T-helper 22 cell (primary cell): ENCODE results near the gene ARHGAP27.
"Not testable (repeated sequence)": the region's sequence is repeated elsewhere in the genome, so short reads cannot be mapped to it uniquely, and the experiment has no call there.

Experiments
- DNase-seq: peaks from one replicate; pipeline ENCODE4 v3.0.0-alpha.2; 2020; ENCODE audit warnings: low read depth

Gene ARHGAP27

GRCh38 chr17:45432405-45433158 lies at the start of gene ARHGAP27:
Gene ARHGAP27, minus strand, starts transcription at chr17:45432870. Its CDS starts 2,591 bp downstream, at chr17:45430279.
- no peak for DNase-seq

- DNase-seq: not testable (repeated sequence)
These were observed 49.6 kb upstream of the ARHGAP27 start for GRCh38 chr17:45482317-45482716.

- not testable (repeated sequence) for DNase-seq
These were observed 42.8 kb upstream of the ARHGAP27 start for GRCh38 chr17:45475436-45475835.

GRCh38 chr17:45472249-45472648 lies 39.6 kb upstream of the ARHGAP27 start:
- DNase-seq: not testable (repeated sequence)

GRCh38 chr17:45469204-45469563 lies 36.5 kb upstream of the ARHGAP27 start:
- not testable (repeated sequence) for DNase-seq

- DNase-seq: not testable (repeated sequence)
These were observed 35.9 kb upstream of the ARHGAP27 start for GRCh38 chr17:45468293-45469203.

- DNase-seq: not testable (repeated sequence)
These were observed 29.1 kb upstream of the ARHGAP27 start for GRCh38 chr17:45461524-45462327.

- not testable (repeated sequence) for DNase-seq
These were observed 27.8 kb upstream of the ARHGAP27 start for GRCh38 chr17:45460422-45460821.

- DNase-seq: not testable (repeated sequence)
These were observed 21.7 kb upstream of the ARHGAP27 start for GRCh38 chr17:45454341-45454740.

GRCh38 chr17:45453731-45454130 lies 21.1 kb upstream of the ARHGAP27 start:
- DNase-seq: not testable (repeated sequence)

GRCh38 chr17:45453225-45453534 lies 20.5 kb upstream of the ARHGAP27 start:
- DNase-seq: not testable (repeated sequence)

- not testable (repeated sequence) for DNase-seq
These were observed 19.9 kb upstream of the ARHGAP27 start for GRCh38 chr17:45452329-45453224.

GRCh38 chr17:45451660-45452059 lies 19.0 kb upstream of the ARHGAP27 start:
- not testable (repeated sequence) for DNase-seq

GRCh38 chr17:45451131-45451530 lies 18.5 kb upstream of the ARHGAP27 start:
- no peak for DNase-seq

- not testable (repeated sequence) for DNase-seq
These were observed 17.1 kb upstream of the ARHGAP27 start for GRCh38 chr17:45449708-45450329.

- not testable (repeated sequence) for DNase-seq
These were observed 16.6 kb upstream of the ARHGAP27 start for GRCh38 chr17:45449260-45449659.

- not testable (repeated sequence) for DNase-seq
These were observed 15.8 kb upstream of the ARHGAP27 start for GRCh38 chr17:45448483-45448882.

GRCh38 chr17:45448066-45448465 lies 15.4 kb upstream of the ARHGAP27 start:
- DNase-seq: not testable (repeated sequence)

GRCh38 chr17:45447650-45448049 lies 15.0 kb upstream of the ARHGAP27 start:
- not testable (repeated sequence) for DNase-seq

GRCh38 chr17:45446872-45447625 lies 14.4 kb upstream of the ARHGAP27 start:
- not testable (repeated sequence) for DNase-seq
